ENCODE data around the gene DTX1. TPM values are rescaled to one million over a fixed set of nuclear protein-coding genes. Genes with fewer than 3 reads are reported as not detected.

The DTX1 gene
- total RNA-seq, 1 experiment from 2014 or later = 3.0 TPM

GRCh38 chr12:113050795-113051194 lies 5.7 kb upstream of the DTX1 start:
- Mint-ChIP-seq H3K9me3 (no peaks in the 10 kb centered on the region), H3K4me1 (peaks cover 3 to 4% of the 10 kb centered on the region in 2 experiments; a peak in 2 of 4 replicates), H3K27me3 (ENCODE audit: low read depth) (peaks cover 63% of the 10 kb centered on the region), H3K4me3 (no peak overlapping the region), H3K36me3 (ENCODE audit: insufficient read depth in 1 of 3, low read depth in 3 of 3) (no peaks in the 10 kb centered on the region), H3K27ac (no peak overlapping the region)
- DNase-seq = no peak
- Histone ChIP-seq H3K79me1 (ENCODE audit: insufficient read depth, low read depth, low read length, poor library complexity, severe bottlenecking) (no peaks in the 10 kb centered on the region), H3K14ac (ENCODE audit: insufficient read depth, low read length) (no peak overlapping the region), H3K27me3 (ENCODE audit: insufficient read depth, low read length) (peaks cover 9% of the 10 kb centered on the region), H2BK120ac (ENCODE audit: low read depth, low read length, poor library complexity, severe bottlenecking) (no peak overlapping the region), H3K9ac (ENCODE audit: extremely low read depth, insufficient read length, low read length) (no peak overlapping the region), H2BK15ac (ENCODE audit: low read depth, low read length) (no peak overlapping the region), H3K9me3 (ENCODE audit: control insufficient read depth, low read depth, low read length) (no peaks in the 10 kb centered on the region), H3K23ac (ENCODE audit: insufficient read length, low read depth, low read length) (no peak overlapping the region), H3K27ac (ENCODE audit: insufficient read length, low read depth, low read length) (no peak overlapping the region), H3K56ac (ENCODE audit: insufficient read length, low read depth, low read length) (no peak overlapping the region), H2BK5ac (ENCODE audit: insufficient read length, low read length) (no peak overlapping the region), H2AFZ (ENCODE audit: low read length) (no peak overlapping the region), H3K23me2 (ENCODE audit: insufficient read length, low read depth, low read length, poor library complexity, severe bottlenecking) (no peaks in the 10 kb centered on the region), H3T11ph (ENCODE audit: low read length) (no peak overlapping the region), H4K91ac (ENCODE audit: insufficient read length, low read depth, low read length) (no peak overlapping the region), H2BK12ac (ENCODE audit: insufficient read length, low read depth, low read length) (no peak overlapping the region), H4K20me1 (ENCODE audit: control insufficient read depth, insufficient read depth, insufficient read length) (no peaks in the 10 kb centered on the region), H3K79me2 (ENCODE audit: insufficient read depth, low read length) (no peaks in the 10 kb centered on the region), H3K4me1 (ENCODE audit: insufficient read depth, low read length) (no peaks in the 10 kb centered on the region), H4K5ac (ENCODE audit: insufficient read length, low read depth, low read length) (no peak overlapping the region), H3K4ac (ENCODE audit: low read depth, low read length) (no peak overlapping the region), H4K8ac (replicated peaks; ENCODE audit: insufficient read length, low read depth, low read length) (no peak overlapping the region), H2BK20ac (ENCODE audit: low read depth, low read length, poor library complexity, severe bottlenecking) (no peak overlapping the region), H3K18ac (ENCODE audit: insufficient read length, low read depth, low read length) (no peak overlapping the region), H3K4me2 (ENCODE audit: insufficient read depth, insufficient read length, low read length) (no peak overlapping the region), H2AK5ac (ENCODE audit: insufficient read length, low read length) (no peak overlapping the region)
- no peak for TF ChIP-seq CTCF (conservative IDR thresholded peaks at IDR 0.05)
- no CpG with 5 or more reads among the region's 7 CpGs for WGBS (ENCODE audit: extremely low coverage, insufficient read length, low lambda C conversion rate)

All from H9 (cell line).